KOPT-K1 (cell line): Measurements from ENCODE around the gene ADD1.

ENCODE experiments used
- H3K27ac ChIP-seq: fragments of 200-600 bp; sonication (generic); 2 replicates; pipeline ENCODE4 v1.5.1; 2016; ENCODE audit warnings: antibody characterized with exemption, mild to moderate bottlenecking, low read depth, low read length; ENCODE audit not compliant: poor library complexity, severe bottlenecking
- H3K36me3 ChIP-seq: fragments of 200-600 bp; sonication (generic); 2 replicates; pipeline ENCODE4 v1.5.1; 2017; ENCODE audit warnings: antibody characterized with exemption, mild to moderate bottlenecking, low read length, moderate library complexity; ENCODE audit not compliant: insufficient read depth
- H3K9me3 ChIP-seq: fragments of 200-600 bp; sonication (generic); 2 replicates; pipeline ENCODE4 v1.5.1; 2017; ENCODE audit warnings: antibody characterized with exemption, low read length, mild to moderate bottlenecking; ENCODE audit not compliant: insufficient read depth, poor library complexity, severe bottlenecking

Gene ADD1

GRCh38 chr4:2824836-2825381, 18.7 kb upstream of the ADD1 start:
- H3K36me3 ChIP-seq = peaks cover 87% of the 10 kb centered on the region
- no peak overlapping the region for H3K27ac ChIP-seq
- H3K9me3 ChIP-seq = no peaks in the 10 kb centered on the region

- H3K36me3 ChIP-seq = peaks cover 92% of the 10 kb centered on the region
- H3K27ac ChIP-seq = no peak overlapping the region
- H3K9me3 ChIP-seq = no peaks in the 10 kb centered on the region
Measured at GRCh38 chr4:2825740-2826139, 17.9 kb upstream of the ADD1 start.

GRCh38 chr4:2827071-2827873, 16.4 kb upstream of the ADD1 start:
- Histone ChIP-seq H3K36me3 (peaks cover 97% of the 10 kb centered on the region), H3K9me3 (no peaks in the 10 kb centered on the region), H3K27ac (no peak overlapping the region)

- H3K9me3 ChIP-seq = no peaks in the 10 kb centered on the region
- peaks cover 97% of the 10 kb centered on the region for H3K36me3 ChIP-seq
- no peak overlapping the region for H3K27ac ChIP-seq
Measured at GRCh38 chr4:2827874-2828751, 15.5 kb upstream of the ADD1 start.

GRCh38 chr4:2828758-2829181, 14.9 kb upstream of the ADD1 start:
- H3K27ac ChIP-seq = no peak overlapping the region
- peaks cover 97% of the 10 kb centered on the region for H3K36me3 ChIP-seq
- H3K9me3 ChIP-seq = no peaks in the 10 kb centered on the region

- H3K27ac ChIP-seq = no peak overlapping the region
- no peaks in the 10 kb centered on the region for H3K9me3 ChIP-seq
- peaks cover 97% of the 10 kb centered on the region for H3K36me3 ChIP-seq
Measured at GRCh38 chr4:2829321-2829932, 14.2 kb upstream of the ADD1 start.

GRCh38 chr4:2829933-2830451, 13.7 kb upstream of the ADD1 start:
- H3K9me3 ChIP-seq = no peaks in the 10 kb centered on the region
- no peak overlapping the region for H3K27ac ChIP-seq
- peaks cover 97% of the 10 kb centered on the region for H3K36me3 ChIP-seq

GRCh38 chr4:2830632-2831610, 12.7 kb upstream of the ADD1 start:
- Histone ChIP-seq H3K27ac (no peak overlapping the region), H3K9me3 (no peaks in the 10 kb centered on the region), H3K36me3 (peaks cover 91% of the 10 kb centered on the region)

GRCh38 chr4:2831611-2832308, 11.9 kb upstream of the ADD1 start:
- H3K9me3 ChIP-seq = no peaks in the 10 kb centered on the region
- H3K27ac ChIP-seq = no peak overlapping the region
- H3K36me3 ChIP-seq = peaks cover 88% of the 10 kb centered on the region

- H3K36me3 ChIP-seq = peaks cover 82% of the 10 kb centered on the region
- no peak overlapping the region for H3K27ac ChIP-seq
- H3K9me3 ChIP-seq = no peaks in the 10 kb centered on the region
Measured at GRCh38 chr4:2832309-2832980, 11.2 kb upstream of the ADD1 start.

GRCh38 chr4:2832981-2833670, 10.5 kb upstream of the ADD1 start:
- Histone ChIP-seq H3K9me3 (no peaks in the 10 kb centered on the region), H3K27ac (no peak overlapping the region), H3K36me3 (peaks cover 75% of the 10 kb centered on the region)

GRCh38 chr4:2833671-2834000, 10.0 kb upstream of the ADD1 start:
- H3K9me3 ChIP-seq = no peaks in the 10 kb centered on the region
- no peak overlapping the region for H3K27ac ChIP-seq

More at GRCh38 chr4:2833671-2834000, 10.0 kb upstream of the ADD1 start:
- H3K36me3 ChIP-seq = peaks cover 70% of the 10 kb centered on the region
